Activated gamma-delta T cell (primary cell): ENCODE measurements around the gene MT4.

ENCODE experiments used
- DNase-seq: peaks from one replicate; lab custom pipeline; 2025; lab: John Stamatoyannopoulos, UW
- total RNA-seq, 2 donors: gene quantifications; one replicate each; lab custom pipeline; 2026; lab: John Stamatoyannopoulos, UW

MT4 gene
- 0 reads per million in 2 donors for total RNA-seq

GRCh38 chr16:56564793-56565477 is at the start of gene MT4:
Gene MT4 (plus strand): TSS chr16:56565073. CDS start chr16:56565129, 56 bp downstream.
- DNase-seq, result no peak

DNA sequence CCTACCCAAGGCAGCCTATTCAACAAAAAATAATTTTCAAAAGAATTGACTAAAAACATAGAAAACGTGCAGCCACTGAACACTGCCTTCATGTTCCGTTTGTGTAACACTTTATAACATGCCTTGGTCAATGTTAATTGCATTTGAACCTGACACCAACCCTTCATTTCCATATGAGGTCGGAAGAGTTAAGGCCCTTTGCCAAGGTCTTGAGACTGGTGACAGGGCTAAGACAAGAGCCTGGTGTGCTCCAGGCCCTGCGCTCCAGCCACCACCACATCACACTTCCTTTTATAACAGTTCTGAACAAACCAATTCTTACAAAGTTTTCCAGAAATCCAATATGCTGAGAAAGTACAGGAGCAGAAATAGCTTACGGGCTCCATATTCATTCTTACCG is 49.2 kb upstream of the MT4 start:
- DNase-seq, result no peak

- no peak for DNase-seq
Measured at GRCh38 chr16:56517206-56517605, 47.7 kb upstream of the MT4 start.

DNA sequence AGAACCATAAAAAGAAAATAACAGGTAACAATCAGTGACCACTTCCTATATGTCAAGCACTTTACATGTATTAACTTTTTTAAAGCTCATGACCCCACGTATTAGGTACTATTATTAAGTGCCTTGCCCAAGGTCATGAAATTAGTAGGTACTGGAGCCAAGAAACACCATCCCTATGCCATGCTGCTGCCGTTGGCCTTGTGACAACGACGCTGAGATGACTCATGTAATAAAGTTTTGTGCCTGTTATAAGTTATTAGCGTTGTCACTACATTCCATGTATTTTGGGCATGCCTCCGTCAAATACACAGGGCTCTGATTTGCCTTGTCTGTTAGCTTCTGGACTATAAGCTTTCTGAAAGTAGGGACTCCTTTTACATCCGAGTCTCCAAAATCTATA is 46.4 kb upstream of the MT4 start:
- no peak for DNase-seq

- DNase-seq, result peak; percentile 81
Measured at GRCh38 chr16:56519459-56520250, 45.2 kb upstream of the MT4 start, which contains the start of gene BBS2. Gene BBS2 (minus strand): TSS chr16:56520024. CDS start chr16:56519862, 162 bp downstream.

GRCh38 chr16:56520251-56520577 is 44.7 kb upstream of the MT4 start:
- DNase-seq, result no peak

DNA sequence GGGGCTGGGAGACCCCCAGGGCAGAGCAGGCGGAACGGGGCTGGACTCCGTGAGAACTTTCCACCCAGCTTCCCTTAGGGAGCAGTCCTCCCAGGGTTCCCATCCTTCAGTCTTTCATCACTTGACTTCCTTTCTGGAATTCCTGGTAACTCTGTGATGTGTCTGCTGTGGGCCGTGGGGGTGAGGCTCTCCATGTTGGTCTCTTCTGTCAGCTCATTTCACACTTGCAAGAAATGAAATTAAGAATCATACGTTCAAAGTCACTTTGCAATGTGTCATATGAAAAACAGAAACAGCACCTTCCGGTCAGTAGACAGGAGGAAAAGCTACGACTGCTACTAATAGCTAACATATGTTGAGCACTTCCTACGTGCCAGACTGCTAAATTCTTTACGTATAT is 39.6 kb upstream of the MT4 start:
- DNase-seq, result no peak

DNA sequence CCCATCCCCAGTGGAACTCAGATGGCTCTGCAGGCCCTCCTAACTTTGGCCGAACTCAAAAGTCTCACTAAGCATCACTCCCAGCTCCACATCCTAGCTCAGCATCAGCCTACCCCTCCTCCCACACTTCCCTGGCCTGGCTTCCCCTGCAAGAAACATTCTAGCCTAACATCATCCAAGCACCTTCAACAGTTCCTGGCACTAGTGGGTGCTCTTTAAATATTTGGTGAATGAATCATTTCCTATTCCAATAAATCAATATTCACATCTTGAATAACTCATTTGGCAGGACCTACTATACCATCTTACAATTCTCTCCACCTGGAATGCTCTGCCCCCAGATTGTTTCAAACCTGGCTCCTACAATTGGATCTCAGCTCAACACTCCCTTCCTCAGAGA is 34.0 kb upstream of the MT4 start:
- no peak for DNase-seq

DNA sequence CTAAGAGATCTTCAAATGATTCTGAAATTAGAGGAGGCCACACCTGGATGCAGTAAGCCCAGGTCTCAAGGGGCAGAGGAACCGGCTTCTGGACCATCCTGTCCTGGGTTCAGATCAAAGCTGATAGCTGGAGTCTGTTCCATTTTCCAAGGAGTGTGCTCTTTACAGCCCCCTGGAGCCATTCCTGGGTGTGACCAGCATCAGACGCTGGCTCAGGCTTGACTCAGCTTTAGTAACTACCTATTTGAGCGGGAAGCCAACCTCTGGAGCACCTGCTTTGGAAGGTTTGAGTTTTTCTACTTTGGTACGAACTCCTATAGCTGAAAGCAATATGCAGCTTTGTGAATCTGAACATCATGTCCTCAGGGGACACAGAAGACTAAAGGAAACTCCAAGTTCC is 32.2 kb upstream of the MT4 start:
- DNase-seq, result no peak

DNA sequence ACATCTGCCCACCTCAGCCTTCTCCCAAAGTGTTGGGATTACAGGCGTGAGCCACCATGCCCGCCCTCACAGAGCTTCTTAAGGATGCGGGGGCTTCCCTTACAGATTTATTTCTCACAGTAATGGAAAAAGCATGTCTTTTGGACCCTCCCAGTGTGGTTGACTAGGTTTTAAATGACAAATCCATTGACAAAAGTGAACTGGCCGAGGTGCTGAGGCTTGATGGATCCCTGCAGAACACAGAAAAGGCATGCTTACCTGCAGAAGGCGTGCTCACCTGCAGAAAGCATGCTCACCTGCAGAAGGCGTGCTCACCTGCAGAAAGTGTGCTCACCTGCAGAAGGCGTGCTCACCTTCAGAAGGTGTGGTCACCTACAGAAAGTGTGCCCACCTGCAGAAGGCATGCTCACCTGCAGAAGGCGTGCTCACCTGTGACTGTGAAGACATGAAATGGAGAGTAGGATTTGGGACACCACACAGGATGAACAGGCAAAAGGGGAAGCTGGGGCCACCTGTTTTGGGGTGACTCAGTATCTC is 30.0 kb upstream of the MT4 start:
- DNase-seq, result no peak

- DNase-seq, result no peak
Measured at GRCh38 chr16:56538331-56538730, 26.5 kb upstream of the MT4 start.

- DNase-seq, result no peak
Measured at GRCh38 chr16:56539656-56540055, 25.2 kb upstream of the MT4 start.

GRCh38 chr16:56542039-56542438 is 22.8 kb upstream of the MT4 start:
- DNase-seq, result no peak

- no peak for DNase-seq
Measured at GRCh38 chr16:56547120-56547948, 17.5 kb upstream of the MT4 start.

- no peak for DNase-seq
Measured at GRCh38 chr16:56547949-56548567, 16.8 kb upstream of the MT4 start.

- DNase-seq, result no peak
Measured at GRCh38 chr16:56549161-56549560, 15.7 kb upstream of the MT4 start.

DNA sequence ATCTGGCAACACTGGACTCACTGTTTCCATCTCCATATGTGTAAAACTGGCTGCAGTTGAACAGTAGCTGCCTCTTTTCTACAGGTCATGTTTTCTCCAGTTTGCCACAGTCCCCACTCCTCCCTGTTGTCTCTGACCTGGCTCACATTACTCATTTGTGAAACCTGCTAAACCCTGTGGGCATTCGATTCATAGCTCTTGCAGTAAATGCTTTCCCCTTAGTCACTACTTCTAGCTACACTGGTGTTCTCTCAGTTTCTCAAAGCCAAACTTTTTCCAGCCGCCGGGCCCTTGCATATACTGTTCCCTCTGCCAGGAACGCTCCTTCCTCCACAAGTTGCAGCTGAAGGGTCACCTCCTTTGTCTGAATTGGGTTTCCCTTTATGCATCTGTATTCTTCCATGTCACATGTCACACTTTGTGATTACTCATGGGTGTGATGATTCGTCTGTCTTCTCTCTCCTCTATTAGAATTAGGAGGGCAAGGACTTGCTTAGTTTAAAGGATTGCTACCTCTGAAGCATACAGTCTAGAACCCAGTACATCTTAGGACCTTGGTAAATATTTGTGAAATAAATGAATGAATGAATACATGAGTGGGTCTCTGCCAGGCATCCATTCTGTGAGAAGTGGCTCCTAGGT is 15.0 kb upstream of the MT4 start:
- no peak for DNase-seq

DNA sequence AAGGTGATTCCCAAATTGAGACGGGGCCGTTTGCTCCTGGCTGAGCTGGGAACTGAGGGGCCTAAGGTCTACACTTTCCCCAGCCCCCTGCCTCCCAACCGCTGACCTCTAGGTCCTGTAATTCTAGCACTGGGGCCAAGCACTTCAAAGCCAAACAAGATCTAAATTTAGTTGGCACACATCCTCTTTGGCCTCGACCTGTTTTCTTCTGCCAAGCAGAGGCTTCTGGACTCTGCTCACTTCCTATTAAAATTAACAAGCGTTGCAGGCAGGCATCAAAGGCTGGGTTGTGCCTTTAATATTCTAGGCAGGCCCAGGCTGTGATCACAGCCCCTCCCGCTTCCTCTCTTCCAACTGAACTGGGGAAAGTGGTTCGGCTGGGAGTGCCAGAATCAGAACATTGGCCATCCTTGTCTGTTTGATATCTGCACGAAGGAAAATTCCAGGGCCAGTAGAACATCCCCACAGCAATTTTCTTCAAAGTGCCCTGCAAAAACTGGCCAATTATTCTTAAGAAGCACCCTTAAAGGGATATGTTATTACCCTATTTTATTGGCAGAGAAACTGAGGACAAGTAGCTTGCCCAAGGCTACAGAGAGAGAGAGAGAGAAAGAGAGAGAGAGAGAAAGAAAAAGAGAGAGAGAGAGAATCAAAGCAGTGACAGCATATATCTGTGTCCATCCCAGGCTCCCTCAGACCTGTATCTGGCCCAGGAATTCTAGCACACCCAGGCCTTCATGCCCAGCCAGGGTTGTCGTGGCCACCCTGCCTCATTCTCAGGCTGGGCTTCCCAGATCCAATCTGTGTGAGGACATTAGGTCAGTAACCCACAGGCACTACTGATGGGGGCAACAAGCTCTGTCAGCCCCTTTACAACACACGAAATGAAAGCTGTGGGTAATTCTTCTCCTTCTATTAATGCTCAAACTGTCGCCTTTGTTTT is 12.8 kb upstream of the MT4 start:
- no peak for DNase-seq

DNA sequence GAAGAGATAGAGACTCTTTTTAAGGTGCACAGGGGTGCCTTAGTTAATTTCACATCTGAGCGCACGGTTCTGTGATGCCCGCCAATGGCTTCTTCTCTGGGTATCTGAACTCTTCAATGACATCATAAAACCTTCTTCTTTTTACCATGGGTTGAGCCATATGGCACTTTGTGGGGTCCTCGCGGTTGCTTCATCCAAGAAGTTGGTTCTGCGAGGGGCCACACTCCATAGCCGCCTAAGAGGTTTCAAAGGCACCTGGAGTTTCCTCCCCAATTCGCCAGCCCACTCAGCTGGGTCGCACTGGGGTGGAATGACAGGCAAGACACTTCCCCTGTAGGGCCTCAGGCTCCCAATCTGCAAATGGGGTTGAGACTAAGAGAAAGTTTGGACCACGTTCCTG is 10.4 kb upstream of the MT4 start:
- DNase-seq, result no peak
